HepG2 (cell line): Measurements from ENCODE around the gene PAK6. TPM values are rescaled to one million over a fixed set of nuclear protein-coding genes. Genes with fewer than 3 reads are reported as not detected.

Experiments used
- GABPB1 ChIP-seq: IDR thresholded peaks from 2 replicates; pipeline ENCODE4 v1.6.1; 2016; ENCODE audit warnings: mild to moderate bottlenecking, missing genetic modification reagents, moderate library complexity, missing compliant biosample characterization
- HNRNPK ChIP-seq: fragments of 200-400 bp; formaldehyde crosslinking; IDR thresholded peaks from 2 replicates; pipeline ENCODE4 v1.6.1; 2018; ENCODE audit warnings: low read length, low read depth, moderate library complexity, mild to moderate bottlenecking; ENCODE audit not compliant: poor library complexity, severe bottlenecking
- MTF2 ChIP-seq: sonication (generic); formaldehyde crosslinking; IDR thresholded peaks from 2 replicates; pipeline ENCODE4 v1.5.0; 2020; ENCODE audit warnings: missing genetic modification reagents, borderline replicate concordance
- XBP1 ChIP-seq: sonication (generic); formaldehyde crosslinking; IDR thresholded peaks from 2 replicates; pipeline ENCODE4 v1.5.0; 2020; ENCODE audit warnings: missing genetic modification reagents
- ZNF777 ChIP-seq: sonication (generic); formaldehyde crosslinking; IDR thresholded peaks from 2 replicates; pipeline ENCODE4 v1.4.0; 2020; ENCODE audit warnings: missing genetic modification reagents
- ZNF800 ChIP-seq: sonication (generic); formaldehyde crosslinking; IDR thresholded peaks from 2 replicates; pipeline ENCODE4 v1.4.0; 2020; ENCODE audit warnings: missing genetic modification reagents
- ZSCAN22 ChIP-seq: sonication (generic); formaldehyde crosslinking; IDR thresholded peaks from 2 replicates; pipeline ENCODE4 v1.4.0; 2020; ENCODE audit warnings: mild to moderate bottlenecking, missing genetic modification reagents
- polyA plus RNA-seq, 8 experiments: library from polyadenylated mRNA; depleted of rRNA in 3 of 8; stranded (reverse) in 7 of 8; unstranded in 1 of 8; fragments of >200 nt; fragmentation: Illumina TruSeq in 4 of 8; extraction: Trizol in 4 of 8; gene quantifications; 2 replicates each; pipeline versions ENCODE4 v1.2.1 to v1.2.3, GENCODE V29; 2011 to 2016; ENCODE audit warnings: low read depth in 4 of 8, missing spikeins in 1 of 8, mixed read lengths in 1 of 8; ENCODE audit not compliant: insufficient read depth in 1 of 8
- total RNA-seq, 5 experiments: library from RNA; depleted of rRNA; stranded (reverse); fragments of >200 nt; fragmentation: Illumina TruSeq; extraction: Trizol; gene quantifications; 2 replicates each; pipeline ENCODE4 v1.2.3, GENCODE V29; 2016; ENCODE audit warnings: low read depth in 1 of 5
- TF ChIP-seq, protein P1 (sequence below): sonication (generic); formaldehyde crosslinking; IDR thresholded peaks from 2 replicates; pipeline ENCODE4 v1.5.1; 2020; ENCODE audit warnings: mild to moderate bottlenecking, missing genetic modification reagents, moderate library complexity
- TF ChIP-seq, protein P2 (sequence below): sonication (generic); formaldehyde crosslinking; IDR thresholded peaks from 2 replicates; pipeline ENCODE4 v1.4.0; 2020; ENCODE audit warnings: mild to moderate bottlenecking, missing genetic modification reagents

The PAK6 gene
- total and polyA plus RNA-seq, 2 of the 13 experiments (the other 11 are each of a cell fraction or from before 2014, with no cell fraction given), result 0.07 TPM; not detected in 1

- TF ChIP-seq, protein P1, sequence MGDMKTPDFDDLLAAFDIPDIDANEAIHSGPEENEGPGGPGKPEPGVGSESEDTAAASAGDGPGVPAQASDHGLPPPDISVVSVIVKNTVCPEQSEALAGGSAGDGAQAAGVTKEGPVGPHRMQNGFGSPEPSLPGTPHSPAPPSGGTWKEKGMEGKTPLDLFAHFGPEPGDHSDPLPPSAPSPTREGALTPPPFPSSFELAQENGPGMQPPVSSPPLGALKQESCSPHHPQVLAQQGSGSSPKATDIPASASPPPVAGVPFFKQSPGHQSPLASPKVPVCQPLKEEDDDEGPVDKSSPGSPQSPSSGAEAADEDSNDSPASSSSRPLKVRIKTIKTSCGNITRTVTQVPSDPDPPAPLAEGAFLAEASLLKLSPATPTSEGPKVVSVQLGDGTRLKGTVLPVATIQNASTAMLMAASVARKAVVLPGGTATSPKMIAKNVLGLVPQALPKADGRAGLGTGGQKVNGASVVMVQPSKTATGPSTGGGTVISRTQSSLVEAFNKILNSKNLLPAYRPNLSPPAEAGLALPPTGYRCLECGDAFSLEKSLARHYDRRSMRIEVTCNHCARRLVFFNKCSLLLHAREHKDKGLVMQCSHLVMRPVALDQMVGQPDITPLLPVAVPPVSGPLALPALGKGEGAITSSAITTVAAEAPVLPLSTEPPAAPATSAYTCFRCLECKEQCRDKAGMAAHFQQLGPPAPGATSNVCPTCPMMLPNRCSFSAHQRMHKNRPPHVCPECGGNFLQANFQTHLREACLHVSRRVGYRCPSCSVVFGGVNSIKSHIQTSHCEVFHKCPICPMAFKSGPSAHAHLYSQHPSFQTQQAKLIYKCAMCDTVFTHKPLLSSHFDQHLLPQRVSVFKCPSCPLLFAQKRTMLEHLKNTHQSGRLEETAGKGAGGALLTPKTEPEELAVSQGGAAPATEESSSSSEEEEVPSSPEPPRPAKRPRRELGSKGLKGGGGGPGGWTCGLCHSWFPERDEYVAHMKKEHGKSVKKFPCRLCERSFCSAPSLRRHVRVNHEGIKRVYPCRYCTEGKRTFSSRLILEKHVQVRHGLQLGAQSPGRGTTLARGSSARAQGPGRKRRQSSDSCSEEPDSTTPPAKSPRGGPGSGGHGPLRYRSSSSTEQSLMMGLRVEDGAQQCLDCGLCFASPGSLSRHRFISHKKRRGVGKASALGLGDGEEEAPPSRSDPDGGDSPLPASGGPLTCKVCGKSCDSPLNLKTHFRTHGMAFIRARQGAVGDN (CRISPR knock-in tag), result peak; percentile 66
- peak; percentile 30 for TF ChIP-seq HNRNPK
- TF ChIP-seq, protein P2, sequence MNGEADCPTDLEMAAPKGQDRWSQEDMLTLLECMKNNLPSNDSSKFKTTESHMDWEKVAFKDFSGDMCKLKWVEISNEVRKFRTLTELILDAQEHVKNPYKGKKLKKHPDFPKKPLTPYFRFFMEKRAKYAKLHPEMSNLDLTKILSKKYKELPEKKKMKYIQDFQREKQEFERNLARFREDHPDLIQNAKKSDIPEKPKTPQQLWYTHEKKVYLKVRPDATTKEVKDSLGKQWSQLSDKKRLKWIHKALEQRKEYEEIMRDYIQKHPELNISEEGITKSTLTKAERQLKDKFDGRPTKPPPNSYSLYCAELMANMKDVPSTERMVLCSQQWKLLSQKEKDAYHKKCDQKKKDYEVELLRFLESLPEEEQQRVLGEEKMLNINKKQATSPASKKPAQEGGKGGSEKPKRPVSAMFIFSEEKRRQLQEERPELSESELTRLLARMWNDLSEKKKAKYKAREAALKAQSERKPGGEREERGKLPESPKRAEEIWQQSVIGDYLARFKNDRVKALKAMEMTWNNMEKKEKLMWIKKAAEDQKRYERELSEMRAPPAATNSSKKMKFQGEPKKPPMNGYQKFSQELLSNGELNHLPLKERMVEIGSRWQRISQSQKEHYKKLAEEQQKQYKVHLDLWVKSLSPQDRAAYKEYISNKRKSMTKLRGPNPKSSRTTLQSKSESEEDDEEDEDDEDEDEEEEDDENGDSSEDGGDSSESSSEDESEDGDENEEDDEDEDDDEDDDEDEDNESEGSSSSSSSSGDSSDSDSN (CRISPR knock-in tag), result peak; percentile 24; the same call in 1 of the 2 replicates
- peak; percentile 41 for TF ChIP-seq ZNF777 (CRISPR knock-in tag)
- TF ChIP-seq GABPB1 (CRISPR knock-in tag), result 0 out of 2 replicates have a peak, but pooled peaks have one; percentile 36
- TF ChIP-seq ZNF800 (CRISPR knock-in tag), result peak; percentile 70; the same call in 1 of the 2 replicates
- TF ChIP-seq XBP1 (CRISPR knock-in tag), result no peak
- TF ChIP-seq ZSCAN22 (CRISPR knock-in tag), result no peak
- TF ChIP-seq MTF2 (CRISPR knock-in tag), result peak; percentile 87; the same call in 1 of the 2 replicates
Measured at GRCh38 chr15:40290918-40291574, 52.2 kb downstream of the PAK6 start (continued).
